ENCODE data around the gene DLL4.

Gene DLL4

DNA sequence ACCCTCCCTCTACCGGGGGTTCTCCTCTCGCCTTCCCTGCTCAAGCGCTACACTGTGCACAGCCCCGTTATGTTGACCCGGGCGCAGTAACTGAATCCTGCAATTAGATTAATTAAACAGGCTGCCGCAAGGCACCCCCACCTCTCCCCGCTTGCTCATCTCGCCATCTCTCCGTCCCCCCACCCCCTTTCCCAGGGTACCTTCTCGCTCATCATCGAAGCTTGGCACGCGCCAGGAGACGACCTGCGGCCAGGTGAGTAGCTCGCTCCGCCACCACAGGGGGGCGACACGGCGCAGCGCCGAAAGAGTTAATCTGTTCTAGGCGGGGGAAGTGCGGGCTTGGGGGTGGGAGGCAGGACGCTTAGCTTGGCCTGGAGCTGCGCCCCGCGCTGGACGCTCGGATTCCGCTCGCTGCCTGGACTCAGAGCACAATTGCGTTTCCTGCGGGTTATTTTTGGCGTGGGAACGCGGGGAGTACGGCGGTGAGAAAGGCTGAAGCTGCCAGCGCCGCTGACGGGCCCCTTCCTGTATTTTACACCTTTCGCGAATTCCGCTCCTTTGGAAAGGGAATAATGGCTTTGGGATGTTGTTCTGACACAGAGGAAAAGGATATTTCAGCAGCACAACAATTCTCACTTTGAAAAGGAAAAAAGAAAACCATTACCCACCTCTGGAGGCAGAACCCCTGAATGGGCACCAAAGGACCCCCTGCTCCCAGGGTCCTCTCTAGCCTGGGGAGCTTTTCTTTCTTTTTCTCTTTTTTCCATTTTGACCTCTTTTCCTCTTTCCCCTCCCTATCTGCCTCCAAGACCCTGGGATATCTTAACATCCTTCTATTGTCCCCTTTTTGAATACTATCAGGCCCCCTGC, 1.5 kb downstream of the DLL4 start:
- TF ChIP-seq, protein P1, sequence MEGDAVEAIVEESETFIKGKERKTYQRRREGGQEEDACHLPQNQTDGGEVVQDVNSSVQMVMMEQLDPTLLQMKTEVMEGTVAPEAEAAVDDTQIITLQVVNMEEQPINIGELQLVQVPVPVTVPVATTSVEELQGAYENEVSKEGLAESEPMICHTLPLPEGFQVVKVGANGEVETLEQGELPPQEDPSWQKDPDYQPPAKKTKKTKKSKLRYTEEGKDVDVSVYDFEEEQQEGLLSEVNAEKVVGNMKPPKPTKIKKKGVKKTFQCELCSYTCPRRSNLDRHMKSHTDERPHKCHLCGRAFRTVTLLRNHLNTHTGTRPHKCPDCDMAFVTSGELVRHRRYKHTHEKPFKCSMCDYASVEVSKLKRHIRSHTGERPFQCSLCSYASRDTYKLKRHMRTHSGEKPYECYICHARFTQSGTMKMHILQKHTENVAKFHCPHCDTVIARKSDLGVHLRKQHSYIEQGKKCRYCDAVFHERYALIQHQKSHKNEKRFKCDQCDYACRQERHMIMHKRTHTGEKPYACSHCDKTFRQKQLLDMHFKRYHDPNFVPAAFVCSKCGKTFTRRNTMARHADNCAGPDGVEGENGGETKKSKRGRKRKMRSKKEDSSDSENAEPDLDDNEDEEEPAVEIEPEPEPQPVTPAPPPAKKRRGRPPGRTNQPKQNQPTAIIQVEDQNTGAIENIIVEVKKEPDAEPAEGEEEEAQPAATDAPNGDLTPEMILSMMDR (IDR thresholded peaks at IDR 0.05), result peak; percentile 85

DNA sequence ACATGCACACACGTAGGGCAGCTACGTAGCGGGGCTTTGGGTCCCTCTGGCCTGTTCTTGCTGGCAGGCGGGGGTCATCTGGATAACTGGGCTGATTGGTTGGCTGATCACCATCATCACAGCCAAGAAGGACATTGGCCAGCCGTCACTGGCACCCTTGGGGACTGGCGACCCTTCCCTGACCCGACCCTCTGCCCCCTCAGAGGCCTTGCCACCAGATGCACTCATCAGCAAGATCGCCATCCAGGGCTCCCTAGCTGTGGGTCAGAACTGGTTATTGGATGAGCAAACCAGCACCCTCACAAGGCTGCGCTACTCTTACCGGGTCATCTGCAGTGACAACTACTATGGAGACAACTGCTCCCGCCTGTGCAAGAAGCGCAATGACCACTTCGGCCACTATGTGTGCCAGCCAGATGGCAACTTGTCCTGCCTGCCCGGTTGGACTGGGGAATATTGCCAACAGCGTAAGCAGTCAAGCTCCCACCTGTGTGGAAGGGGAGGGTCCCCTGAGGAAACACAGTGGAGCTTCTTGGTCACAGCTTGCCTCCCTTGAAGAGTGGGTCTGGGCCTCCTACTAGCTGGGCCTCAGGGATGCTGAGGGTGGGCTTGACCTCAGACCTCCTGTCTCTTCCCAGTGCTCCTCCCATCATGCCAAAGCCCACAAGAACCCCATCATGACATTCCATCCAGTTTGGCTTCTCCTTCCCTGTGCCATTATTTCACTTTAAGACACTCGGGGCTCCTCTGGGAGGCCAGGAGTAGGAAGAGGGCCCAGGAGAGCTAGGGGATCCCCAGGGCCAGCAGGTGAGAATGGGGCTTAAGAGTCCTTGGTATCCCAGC, 2.4 kb downstream of the DLL4 start:
- TF ChIP-seq, protein P1 (IDR thresholded peaks at IDR 0.05), result no peak

DNA sequence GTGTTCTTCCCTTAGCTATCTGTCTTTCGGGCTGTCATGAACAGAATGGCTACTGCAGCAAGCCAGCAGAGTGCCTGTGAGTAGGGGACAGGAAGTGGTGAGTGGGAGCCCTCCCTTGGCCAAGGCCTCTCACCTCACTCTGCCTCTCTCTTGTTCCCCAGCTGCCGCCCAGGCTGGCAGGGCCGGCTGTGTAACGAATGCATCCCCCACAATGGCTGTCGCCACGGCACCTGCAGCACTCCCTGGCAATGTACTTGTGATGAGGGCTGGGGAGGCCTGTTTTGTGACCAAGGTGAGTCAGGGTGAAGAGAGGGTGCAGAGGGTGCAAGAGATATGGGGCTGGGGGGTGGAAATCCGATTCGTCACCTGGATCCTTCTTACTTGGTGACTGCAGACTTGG, 3.0 kb downstream of the DLL4 start:
- TF ChIP-seq, protein P1 (IDR thresholded peaks at IDR 0.05), result no peak

DNA sequence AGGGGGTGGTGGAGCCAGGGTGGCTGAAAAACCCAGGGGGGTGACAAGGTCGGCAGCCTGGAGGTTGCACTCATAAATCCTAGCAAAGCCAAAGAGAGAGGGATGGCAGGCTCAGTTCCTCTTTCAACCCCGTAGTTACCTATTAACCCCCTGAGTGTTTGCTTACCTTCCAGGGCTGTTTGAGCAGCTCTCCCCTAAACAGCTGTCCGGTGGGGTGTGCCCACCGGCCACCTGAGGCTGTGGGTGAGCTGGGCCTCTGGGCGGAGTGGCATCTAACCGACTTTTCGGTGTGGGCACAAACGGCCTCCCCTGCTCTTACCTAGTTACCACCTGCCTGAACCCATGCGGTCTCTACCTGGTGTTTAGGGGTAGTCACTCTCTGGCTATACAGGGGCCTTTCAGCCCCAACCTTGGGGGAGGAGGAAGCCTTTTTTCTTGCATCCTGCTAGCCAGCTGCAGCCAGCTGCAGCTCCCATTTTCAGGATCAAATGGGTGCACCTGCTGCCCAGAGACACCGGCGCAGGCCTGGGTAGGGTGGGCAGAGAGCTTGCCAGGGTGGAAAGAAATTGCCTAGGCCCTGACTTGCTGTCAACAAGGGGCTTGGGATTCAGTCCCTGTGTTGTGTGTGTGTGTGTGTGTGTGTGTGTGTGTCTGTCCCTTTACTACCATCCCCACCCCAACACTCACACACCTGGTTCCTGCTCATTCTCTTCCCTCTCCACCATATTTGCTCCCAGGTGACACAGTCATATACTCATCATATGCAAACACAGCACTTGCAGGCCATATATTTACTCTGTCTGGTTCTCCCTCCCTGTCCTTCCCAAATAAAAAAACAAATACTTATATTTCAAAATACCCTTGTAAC, 3.7 kb downstream of the DLL4 start:
- TF ChIP-seq, protein P1 (IDR thresholded peaks at IDR 0.05), result no peak

DNA sequence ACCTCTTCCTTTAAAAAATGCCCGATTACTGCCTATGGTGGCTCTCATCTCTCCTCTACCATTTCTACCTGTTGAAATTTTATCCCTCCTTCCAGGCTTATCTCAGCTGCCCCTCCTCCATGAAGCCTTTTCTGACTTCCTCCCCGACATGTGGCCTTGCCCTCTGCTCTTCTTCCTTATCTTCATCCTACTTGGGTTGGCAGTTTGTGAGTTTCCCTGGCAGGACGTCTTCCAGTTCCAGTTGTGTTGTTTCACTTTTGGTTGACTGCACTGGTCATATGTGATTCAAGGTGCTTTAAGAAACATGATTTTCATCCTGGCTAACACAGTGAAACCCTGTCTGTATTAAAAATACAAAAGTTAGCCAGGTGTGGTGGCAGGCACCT, 4.4 kb downstream of the DLL4 start:
- TF ChIP-seq, protein P1 (IDR thresholded peaks at IDR 0.05), result no peak

DNA sequence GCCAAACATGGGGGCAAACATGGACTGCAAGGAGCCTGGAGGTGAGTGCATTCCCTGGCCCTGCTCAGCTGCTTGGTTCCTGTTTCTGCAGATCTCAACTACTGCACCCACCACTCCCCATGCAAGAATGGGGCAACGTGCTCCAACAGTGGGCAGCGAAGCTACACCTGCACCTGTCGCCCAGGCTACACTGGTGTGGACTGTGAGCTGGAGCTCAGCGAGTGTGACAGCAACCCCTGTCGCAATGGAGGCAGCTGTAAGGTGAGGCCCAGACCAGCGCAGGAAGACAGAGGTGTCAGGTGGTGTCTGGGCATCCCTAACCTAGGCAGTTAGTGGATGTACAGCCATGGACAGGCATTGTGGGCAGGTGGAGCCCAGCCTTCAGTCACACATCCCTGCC, 5.3 kb downstream of the DLL4 start:
- TF ChIP-seq, protein P1 (IDR thresholded peaks at IDR 0.05), result no peak

DNA sequence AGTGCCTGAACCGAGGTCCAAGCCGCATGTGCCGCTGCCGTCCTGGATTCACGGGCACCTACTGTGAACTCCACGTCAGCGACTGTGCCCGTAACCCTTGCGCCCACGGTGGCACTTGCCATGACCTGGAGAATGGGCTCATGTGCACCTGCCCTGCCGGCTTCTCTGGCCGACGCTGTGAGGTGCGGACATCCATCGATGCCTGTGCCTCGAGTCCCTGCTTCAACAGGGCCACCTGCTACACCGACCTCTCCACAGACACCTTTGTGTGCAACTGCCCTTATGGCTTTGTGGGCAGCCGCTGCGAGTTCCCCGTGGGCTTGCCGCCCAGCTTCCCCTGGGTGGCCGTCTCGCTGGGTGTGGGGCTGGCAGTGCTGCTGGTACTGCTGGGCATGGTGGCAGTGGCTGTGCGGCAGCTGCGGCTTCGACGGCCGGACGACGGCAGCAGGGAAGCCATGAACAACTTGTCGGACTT, 7.1 kb downstream of the DLL4 start:
- TF ChIP-seq, protein P1 (IDR thresholded peaks at IDR 0.05), result no peak

Data from LNCAP (cell line).